Spleen (tissue), 11 donors: ENCODE data around the gene PAPOLG. TPM values are rescaled to one million over a fixed set of nuclear protein-coding genes. Genes with fewer than 3 reads are reported as not detected.

Source experiments
- DNase-seq: peaks from one replicate; pipeline ENCODE4 v3.0.0-alpha.2; 2020
- H3K27ac ChIP-seq, 8 donors: fragments of 200-600 bp; sonication (generic) in 7 of 8; 1 replicate in 4 of 8; 2 replicates in 4 of 8; pipeline versions ENCODE4 v1.5.0 to v1.8.0; 2016 to 2021; ENCODE audit warnings: inconsistent platforms in 4 of 8, mild to moderate bottlenecking in 4 of 8, moderate library complexity in 1 of 8
- H3K27me3 ChIP-seq, 7 donors: fragments of 200-600 bp; sonication (generic) in 6 of 7; replicated peaks in 1 of 7; 1 replicate in 4 of 7; 2 replicates in 3 of 7; pipeline versions ENCODE4 v1.5.0 to v1.8.0; 2016 to 2021; ENCODE audit warnings: inconsistent platforms in 3 of 7, mild to moderate bottlenecking in 1 of 7
- H3K36me3 ChIP-seq, 6 donors: fragments of 200-600 bp; sonication (generic) in 5 of 6; 1 replicate in 4 of 6; 2 replicates in 2 of 6; pipeline versions ENCODE4 v1.5.0 to v1.8.0; 2016 to 2021; ENCODE audit warnings: inconsistent platforms in 2 of 6
- H3K4me1 ChIP-seq, 6 donors: fragments of 200-600 bp; sonication (generic) in 5 of 6; 1 replicate in 3 of 6; 2 replicates in 3 of 6; pipeline versions ENCODE4 v1.5.0 to v1.8.0; 2016 to 2021; ENCODE audit warnings: inconsistent platforms in 3 of 6
- H3K4me3 ChIP-seq, 8 donors: fragments of 200-600 bp; sonication (generic) in 7 of 8; 1 replicate in 4 of 8; 2 replicates in 4 of 8; pipeline versions ENCODE4 v1.5.0 to v1.8.0; 2016 to 2021; ENCODE audit warnings: inconsistent platforms in 4 of 8, mild to moderate bottlenecking in 4 of 8, moderate library complexity in 2 of 8
- H3K9me3 ChIP-seq, 8 donors: fragments of 200-600 bp; sonication (generic) in 7 of 8; 1 replicate in 4 of 8; 2 replicates in 4 of 8; pipeline versions ENCODE4 v1.5.0 to v1.8.0; 2016 to 2021; ENCODE audit warnings: inconsistent platforms in 4 of 8
- POLR2A ChIP-seq, 3 donors: fragments of 450-650 bp; IDR thresholded peaks; one replicate each; pipeline ENCODE4 v1.5.1; 2017; ENCODE audit warnings: antibody characterized with exemption in 3 of 3, mild to moderate bottlenecking in 1 of 3
- POLR2AphosphoS5 ChIP-seq, 3 donors: sonication (generic); formaldehyde crosslinking; IDR thresholded peaks; one replicate each; pipeline ENCODE4 v1.5.1; 2017; ENCODE audit warnings: antibody characterized with exemption in 3 of 3
- WGBS, 5 donors: extraction: QIAGEN DNeasy Blood & Tissue Kit in 3 of 5; methylation state at CpG; one replicate each; pipeline versions ENCODE4 v1.1.5 to v1.1.7; 2013 to 2018; 5-methylcytosine and 5-hydroxymethylcytosine counted together
- intact Hi-C: fragments of 100-400 bp; cut with DNase I; formaldehyde crosslinking; loops from one replicate; pipeline ENCODE4 v1.15.0; 2023; ENCODE audit warnings: low total_unique reads
- polyA plus RNA-seq, 3 donors: library from polyadenylated mRNA; stranded (reverse); fragments of 200-250 nt; gene quantifications; one replicate each; pipeline ENCODE4 v1.2.1, GENCODE V29; 2013
- total RNA-seq, 7 donors: library from RNA; depleted of rRNA in 3 of 7; stranded (reverse); fragments of >200 nt in 3 of 7; fragmentation: NEBNext Ultra II Directional in 4 of 7; extraction: Animal tissue kit (Norgen Biotek cat#: 25700) in 4 of 7; gene quantifications; one replicate each; pipeline versions ENCODE4 v1.1.0 to v1.2.1, GENCODE V29; 2016 to 2021
- TF ChIP-seq, protein P1 (sequence below), 11 experiments: fragments of 200-600 bp in 7 of 11; fragments of 450-650 bp in 4 of 11; sonication (generic) in 4 of 11; IDR thresholded peaks in 8 of 11; conservative IDR thresholded peaks in 3 of 11; 1 replicate in 7 of 11; 2 replicates in 4 of 11; pipeline versions ENCODE4 v1.4.0 to v1.8.0; 2016 to 2021; ENCODE audit warnings: antibody characterized with exemption in 11 of 11, inconsistent platforms in 4 of 11, mild to moderate bottlenecking in 1 of 11
- donor health status: healthy with polysubstance abuse.
- donor health status: DM: no; HTN: no; CAD: no; lungs with moderate emphysema.
- donor health status: DM: no; HTN: no; CAD: no.
- donor health status: Bipolar disorder and iron deficiency.
- donor health status: healthy.
- donor health status: DM: no; HTN: no; CAD: no.
- donor health status: DM: yes; HTN: yes; CAD: no.

The PAPOLG gene
- total and polyA plus RNA-seq, 10 donors = 4.2 to 27.9 (median 21.3) TPM

GRCh38 chr2:60779426-60779825 is 23.4 kb downstream of the PAPOLG start:
- no peaks in the 10 kb centered on the region for H3K27me3 ChIP-seq

GRCh38 chr2:60780721-60781120 is 24.7 kb downstream of the PAPOLG start:
- peaks cover 2 to 100% (median 95%) of the 10 kb centered on the region in 6 donors for H3K36me3 ChIP-seq
- peak overlapping the region in 4 of 8 donors; percentile 6 to 62 (median 44) for H3K27ac ChIP-seq
- intact Hi-C loops = no loop called here
- WGBS, 5 donors = 71 to 75% (median 73%) methylated on average over 3 of the region's 3 CpGs
- H3K27me3 ChIP-seq = no peaks in the 10 kb centered on the region
- H3K9me3 ChIP-seq = no peaks in the 10 kb centered on the region
- no peak overlapping the region for H3K4me3 ChIP-seq
- no peak for DNase-seq
- no peaks in the 10 kb centered on the region for H3K4me1 ChIP-seq
- TF ChIP-seq POLR2AphosphoS5 (IDR thresholded peaks at IDR 0.05) (no peak), POLR2A (IDR thresholded peaks at IDR 0.05) (no peak)
- TF ChIP-seq, protein P1, sequence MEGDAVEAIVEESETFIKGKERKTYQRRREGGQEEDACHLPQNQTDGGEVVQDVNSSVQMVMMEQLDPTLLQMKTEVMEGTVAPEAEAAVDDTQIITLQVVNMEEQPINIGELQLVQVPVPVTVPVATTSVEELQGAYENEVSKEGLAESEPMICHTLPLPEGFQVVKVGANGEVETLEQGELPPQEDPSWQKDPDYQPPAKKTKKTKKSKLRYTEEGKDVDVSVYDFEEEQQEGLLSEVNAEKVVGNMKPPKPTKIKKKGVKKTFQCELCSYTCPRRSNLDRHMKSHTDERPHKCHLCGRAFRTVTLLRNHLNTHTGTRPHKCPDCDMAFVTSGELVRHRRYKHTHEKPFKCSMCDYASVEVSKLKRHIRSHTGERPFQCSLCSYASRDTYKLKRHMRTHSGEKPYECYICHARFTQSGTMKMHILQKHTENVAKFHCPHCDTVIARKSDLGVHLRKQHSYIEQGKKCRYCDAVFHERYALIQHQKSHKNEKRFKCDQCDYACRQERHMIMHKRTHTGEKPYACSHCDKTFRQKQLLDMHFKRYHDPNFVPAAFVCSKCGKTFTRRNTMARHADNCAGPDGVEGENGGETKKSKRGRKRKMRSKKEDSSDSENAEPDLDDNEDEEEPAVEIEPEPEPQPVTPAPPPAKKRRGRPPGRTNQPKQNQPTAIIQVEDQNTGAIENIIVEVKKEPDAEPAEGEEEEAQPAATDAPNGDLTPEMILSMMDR (IDR thresholded peaks at IDR 0.05 in 8 of 11, conservative IDR thresholded peaks at IDR 0.05 in 3 of 11) = no peak

More at GRCh38 chr2:60779426-60779825, 23.4 kb downstream of the PAPOLG start:
- Histone ChIP-seq H3K27ac (no peak overlapping the region), H3K4me3 (no peak overlapping the region), H3K36me3 (peaks cover 0 to 100% (median 95%) of the 10 kb centered on the region in 6 donors), H3K9me3 (no peaks in the 10 kb centered on the region), H3K4me1 (no peaks in the 10 kb centered on the region)
- TF ChIP-seq POLR2AphosphoS5 (IDR thresholded peaks at IDR 0.05) = no peak
- no peak for TF ChIP-seq POLR2A (IDR thresholded peaks at IDR 0.05)
- TF ChIP-seq, protein P1 (IDR thresholded peaks at IDR 0.05 in 8 of 11, conservative IDR thresholded peaks at IDR 0.05 in 3 of 11) = no peak
- intact Hi-C loops = no loop called here
- WGBS, 5 donors = 97 to 98% (median 97%) methylated on average over 5 of the region's 5 CpGs
- no peak for DNase-seq

DNA sequence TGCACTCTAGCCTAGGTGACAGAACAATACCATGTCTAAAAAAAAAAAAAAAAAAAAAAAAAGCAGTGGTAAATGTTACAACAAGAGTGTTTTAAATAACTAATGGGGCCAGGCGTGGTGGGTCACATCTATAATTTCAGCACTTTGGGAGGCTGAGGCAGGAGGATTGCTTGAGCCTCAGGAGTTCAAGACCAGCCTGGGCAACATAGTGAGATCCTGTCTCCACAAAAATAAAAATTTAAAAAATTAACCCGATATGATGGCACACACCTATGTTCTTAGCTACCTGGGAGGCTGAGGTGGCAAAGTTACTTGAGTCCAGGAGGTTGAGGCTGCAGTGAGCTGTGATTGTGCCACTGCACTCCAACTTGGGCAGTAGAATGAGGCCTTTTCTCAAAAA is 37.1 kb downstream of the PAPOLG start:
- intact Hi-C loops = loop anchor here (5.0 kb wide), 1 partner anchor 209 kb away; no protein-coding TSS in a partner anchor
- no peak for TF ChIP-seq POLR2AphosphoS5 (IDR thresholded peaks at IDR 0.05)
- TF ChIP-seq POLR2A (IDR thresholded peaks at IDR 0.05) = no peak
- TF ChIP-seq, protein P1 (IDR thresholded peaks at IDR 0.05 in 8 of 11, conservative IDR thresholded peaks at IDR 0.05 in 3 of 11) = no peak
- Histone ChIP-seq H3K36me3 (peaks cover 0 to 100% (median 76%) of the 10 kb centered on the region in 6 donors), H3K4me1 (peaks cover 7 to 32% (median 19%) of the 10 kb centered on the region in 6 donors), H3K9me3 (no peaks in the 10 kb centered on the region), H3K27ac (no peak overlapping the region), H3K4me3 (no peak overlapping the region), H3K27me3 (no peaks in the 10 kb centered on the region)
- DNase-seq = no peak
- WGBS, 5 donors = 91 to 100% (median 95%) methylated on average over 2 of the region's 2 CpGs

GRCh38 chr2:60794271-60794863 is 38.3 kb downstream of the PAPOLG start:
- Histone ChIP-seq H3K27ac (no peak overlapping the region), H3K4me1 (peaks cover 7 to 32% (median 19%) of the 10 kb centered on the region in 6 donors), H3K36me3 (peaks cover 0 to 100% (median 70%) of the 10 kb centered on the region in 6 donors), H3K27me3 (no peaks in the 10 kb centered on the region), H3K4me3 (no peak overlapping the region), H3K9me3 (no peaks in the 10 kb centered on the region)
- intact Hi-C loops = loop anchor here (5.0 kb wide), 1 partner anchor 208 kb away; no protein-coding TSS in a partner anchor
- TF ChIP-seq POLR2A (IDR thresholded peaks at IDR 0.05) (no peak), POLR2AphosphoS5 (IDR thresholded peaks at IDR 0.05) (no peak)
- TF ChIP-seq, protein P1 (IDR thresholded peaks at IDR 0.05 in 8 of 11, conservative IDR thresholded peaks at IDR 0.05 in 3 of 11) = peak; percentile 15 to 68 (median 51)
- no peak for DNase-seq
- 67 to 79% (median 74%) methylated on average over 5 of the region's 5 CpGs for WGBS, 5 donors
